K562 (cell line): ENCODE results near the gene PRR35. TPM values are rescaled to one million over a fixed set of nuclear protein-coding genes. Genes with fewer than 3 reads are reported as not detected.

Experiments used
- COPS2 ChIP-seq: fragments of 450-650 bp; conservative IDR thresholded peaks from 2 replicates; pipeline ENCODE4 v1.6.1; 2016; ENCODE audit warnings: mild to moderate bottlenecking, moderate library complexity
- EGR1 ChIP-seq: fragments of 450-650 bp; conservative IDR thresholded peaks from 2 replicates; pipeline ENCODE4 v1.6.1; 2017; ENCODE audit warnings: mild to moderate bottlenecking
- ESRRA ChIP-seq: fragments of 450-650 bp; IDR thresholded peaks from 2 replicates; pipeline ENCODE4 v1.6.1; 2014; ENCODE audit warnings: low read depth, mild to moderate bottlenecking, moderate library complexity, borderline replicate concordance
- EZH2 ChIP-seq: IDR thresholded peaks from 2 replicates; pipeline ENCODE4 v1.6.1; 2012; ENCODE audit warnings: low read depth, mild to moderate bottlenecking, inconsistent platforms, low read length, borderline replicate concordance
- FOXP1 ChIP-seq: sonication (generic); formaldehyde crosslinking; IDR thresholded peaks from 2 replicates; pipeline ENCODE4 v1.8.0; 2022; ENCODE audit warnings: mild to moderate bottlenecking, missing genetic modification reagents
- HDAC8 ChIP-seq: fragments of 450-650 bp; IDR thresholded peaks from 2 replicates; pipeline ENCODE4 v1.6.1; 2016; ENCODE audit warnings: mild to moderate bottlenecking, missing genetic modification characterization, moderate library complexity, missing compliant biosample characterization
- HDGF ChIP-seq: fragments of 450-650 bp; IDR thresholded peaks from 2 replicates; pipeline ENCODE4 v1.6.1; 2016
- HNRNPH1 ChIP-seq: fragments of 200-400 bp; formaldehyde crosslinking; optimal IDR thresholded peaks from 2 replicates; pipeline ENCODE3; 2017; ENCODE audit warnings: low read depth, mild to moderate bottlenecking, low read length, moderate library complexity
- IRF2 ChIP-seq: sonication (generic); formaldehyde crosslinking; IDR thresholded peaks from 2 replicates; pipeline ENCODE4 v1.8.1; 2022; ENCODE audit warnings: mild to moderate bottlenecking, missing genetic modification reagents
- KLF13 ChIP-seq: fragments of 450-650 bp; IDR thresholded peaks from 2 replicates; pipeline ENCODE4 v1.6.1; 2016; ENCODE audit warnings: missing genetic modification characterization, low read depth, mild to moderate bottlenecking, missing compliant biosample characterization, moderate library complexity, borderline replicate concordance
- MCM3 ChIP-seq: fragments of 450-650 bp; IDR thresholded peaks from 2 replicates; pipeline ENCODE4 v1.6.1; 2016
- MYBL2 ChIP-seq, 2 experiments: fragments of 450-650 bp in 1 of 2; sonication (generic) in 1 of 2; formaldehyde crosslinking in 1 of 2; IDR thresholded peaks; 2 replicates each; pipeline versions ENCODE4 v1.6.1 to v1.8.1; 2017 to 2022; ENCODE audit warnings: borderline replicate concordance in 1 of 2, inconsistent platforms in 1 of 2, low read depth in 1 of 2, mild to moderate bottlenecking in 1 of 2, missing genetic modification reagents in 1 of 2, moderate library complexity in 1 of 2
- NONO ChIP-seq, 2 experiments: fragments of 200-400 bp in 1 of 2; fragments of 450-650 bp in 1 of 2; formaldehyde crosslinking in 1 of 2; IDR thresholded peaks; 2 replicates each; pipeline ENCODE4 v1.6.1; 2017; ENCODE audit warnings: low read depth in 2 of 2, mild to moderate bottlenecking in 2 of 2, moderate library complexity in 2 of 2, low read length in 1 of 2
- PCBP2 ChIP-seq: fragments of 200-400 bp; formaldehyde crosslinking; IDR thresholded peaks from 2 replicates; pipeline ENCODE4 v1.6.1; 2018; ENCODE audit warnings: low read length, low read depth, mild to moderate bottlenecking, moderate library complexity; ENCODE audit not compliant: poor library complexity, severe bottlenecking
- PHB2 ChIP-seq: fragments of 450-650 bp; IDR thresholded peaks from 2 replicates; pipeline ENCODE4 v1.6.1; 2017; ENCODE audit warnings: low read depth
- RB1 ChIP-seq: fragments of 450-650 bp; IDR thresholded peaks from 2 replicates; pipeline ENCODE4 v1.6.1; 2017; ENCODE audit warnings: low read depth, mild to moderate bottlenecking
- RBFOX2 ChIP-seq: fragments of 200-400 bp; formaldehyde crosslinking; IDR thresholded peaks from 2 replicates; pipeline ENCODE4 v1.6.1; 2017; ENCODE audit warnings: low read depth, mild to moderate bottlenecking, low read length, moderate library complexity
- RBM22 ChIP-seq: fragments of 200-400 bp; formaldehyde crosslinking; IDR thresholded peaks from 2 replicates; pipeline ENCODE4 v1.6.1; 2018; ENCODE audit warnings: low read length, low read depth; ENCODE audit not compliant: poor library complexity, severe bottlenecking
- SOX6 ChIP-seq: fragments of 450-650 bp; IDR thresholded peaks from 2 replicates; pipeline ENCODE4 v1.6.1; 2014; ENCODE audit warnings: mild to moderate bottlenecking
- ZKSCAN3 ChIP-seq: fragments of 250-450 bp; sonication (Bioruptor Pico); IDR thresholded peaks from 2 replicates; pipeline ENCODE4 v1.4.0; 2020
- ZNF121 ChIP-seq: sonication (generic); formaldehyde crosslinking; conservative IDR thresholded peaks from 2 replicates; pipeline ENCODE4 v1.8.0; 2022; ENCODE audit warnings: missing genetic modification reagents
- ZNF253 ChIP-seq: fragments of 250-450 bp; sonication (Bioruptor Pico); conservative IDR thresholded peaks from 2 replicates; pipeline ENCODE4 v1.6.1; 2021; ENCODE audit warnings: mild to moderate bottlenecking
- ZNF263 ChIP-seq: sonication (generic); formaldehyde crosslinking; IDR thresholded peaks from 2 replicates; pipeline ENCODE4 v1.8.0; 2022; ENCODE audit warnings: mild to moderate bottlenecking, missing genetic modification reagents, borderline replicate concordance
- polyA plus RNA-seq, 8 experiments: library from polyadenylated mRNA; depleted of rRNA in 4 of 8; stranded (reverse) in 5 of 8; unstranded in 3 of 8; fragments of >200 nt; fragmentation: Nextera tagmentation in 2 of 8; fragmentation: Illumina TruSeq in 1 of 8; extraction: Ambion mirVana in 2 of 8; extraction: Trizol in 1 of 8; gene quantifications; 2 replicates each; pipeline versions ENCODE4 v1.2.1 to v1.2.3, GENCODE V29; 2011 to 2014; ENCODE audit warnings: inconsistent platforms in 1 of 8, missing spikeins in 1 of 8
- total RNA-seq, 7 experiments: library from RNA; depleted of rRNA in 6 of 7; stranded (reverse); fragments of >200 nt in 6 of 7; fragmentation: Illumina TruSeq in 2 of 7; extraction: Trizol in 2 of 7; gene quantifications; 2 replicates each; pipeline versions ENCODE4 v1.2.1 to v1.2.3, GENCODE V29; 2011 to 2021; ENCODE audit warnings: low replicate concordance in 1 of 7
- TF ChIP-seq, protein P1 (sequence below): sonication (generic); formaldehyde crosslinking; IDR thresholded peaks from 2 replicates; pipeline ENCODE4 v1.4.0; 2020; ENCODE audit warnings: mild to moderate bottlenecking, missing genetic modification reagents
- TF ChIP-seq, protein P2 (sequence below): fragments of 200-800 bp; sonication (Bioruptor generic); IDR thresholded peaks from 2 replicates; pipeline ENCODE4 v1.6.1; 2017; ENCODE audit warnings: missing genetic modification characterization, missing compliant biosample characterization
- TF ChIP-seq, protein P3 (sequence below): fragments of 250-450 bp; sonication (Bioruptor Pico); IDR thresholded peaks from 2 replicates; pipeline ENCODE4 v1.4.0; 2020; ENCODE audit warnings: mild to moderate bottlenecking

The PRR35 gene
- total and polyA plus RNA-seq, 9 of the 15 experiments (the other 6 are each of a cell fraction or from before 2014, with no cell fraction given) = 0.17 to 0.45 (median 0.21) TPM; not detected in 5

DNA sequence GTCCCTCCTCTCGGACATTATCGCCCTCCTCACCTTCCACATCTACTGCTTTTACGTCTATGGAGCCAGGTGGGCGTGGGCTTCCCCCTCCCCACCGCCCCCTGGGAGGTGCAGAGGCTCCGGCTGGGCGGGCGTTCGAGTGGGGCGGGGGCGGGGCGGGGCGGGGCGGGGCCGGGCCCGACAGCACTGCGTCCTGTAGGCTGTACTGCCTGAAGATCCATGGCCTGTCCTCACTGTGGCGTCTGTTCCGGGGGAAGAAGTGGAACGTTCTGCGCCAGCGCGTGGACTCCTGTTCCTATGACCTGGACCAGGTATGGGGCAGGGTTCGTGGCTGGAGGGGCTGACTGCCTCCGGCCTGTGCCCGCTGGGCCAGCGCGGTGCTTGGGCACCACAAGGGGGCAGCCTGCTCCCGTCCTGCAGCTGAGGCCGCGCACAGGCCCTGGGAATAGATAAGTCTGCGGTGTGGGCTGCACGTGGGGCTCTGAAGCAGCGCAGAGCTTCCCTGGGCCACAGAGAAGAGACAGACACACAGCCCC lies 18.7 kb downstream of the PRR35 start (continued):
- TF ChIP-seq MYBL2 (IDR thresholded peaks at IDR 0.05; ENCODE audit: low read depth) = no peak
- no peak for TF ChIP-seq MYBL2 (CRISPR knock-in tag; IDR thresholded peaks at IDR 0.05; ENCODE audit: borderline replicate concordance)
- no peak for TF ChIP-seq ZNF253
- no peak for TF ChIP-seq MCM3
- peak; percentile 45; the same call in 1 of the 2 replicates for TF ChIP-seq KLF13 (tag)
- no peak for TF ChIP-seq PCBP2
- TF ChIP-seq SOX6 = peak; percentile 53
- TF ChIP-seq, protein P1, sequence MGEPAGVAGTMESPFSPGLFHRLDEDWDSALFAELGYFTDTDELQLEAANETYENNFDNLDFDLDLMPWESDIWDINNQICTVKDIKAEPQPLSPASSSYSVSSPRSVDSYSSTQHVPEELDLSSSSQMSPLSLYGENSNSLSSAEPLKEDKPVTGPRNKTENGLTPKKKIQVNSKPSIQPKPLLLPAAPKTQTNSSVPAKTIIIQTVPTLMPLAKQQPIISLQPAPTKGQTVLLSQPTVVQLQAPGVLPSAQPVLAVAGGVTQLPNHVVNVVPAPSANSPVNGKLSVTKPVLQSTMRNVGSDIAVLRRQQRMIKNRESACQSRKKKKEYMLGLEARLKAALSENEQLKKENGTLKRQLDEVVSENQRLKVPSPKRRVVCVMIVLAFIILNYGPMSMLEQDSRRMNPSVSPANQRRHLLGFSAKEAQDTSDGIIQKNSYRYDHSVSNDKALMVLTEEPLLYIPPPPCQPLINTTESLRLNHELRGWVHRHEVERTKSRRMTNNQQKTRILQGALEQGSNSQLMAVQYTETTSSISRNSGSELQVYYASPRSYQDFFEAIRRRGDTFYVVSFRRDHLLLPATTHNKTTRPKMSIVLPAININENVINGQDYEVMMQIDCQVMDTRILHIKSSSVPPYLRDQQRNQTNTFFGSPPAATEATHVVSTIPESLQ (CRISPR knock-in tag) = peak; percentile 49; the same call in 1 of the 2 replicates
- no peak for TF ChIP-seq ZNF121 (CRISPR knock-in tag)
- no peak for TF ChIP-seq PHB2
- peak; percentile 89 for TF ChIP-seq FOXP1 (CRISPR knock-in tag)
- TF ChIP-seq HNRNPH1 = no peak
- no peak for TF ChIP-seq EGR1
- no peak for TF ChIP-seq IRF2
- peak; percentile 90 for TF ChIP-seq RB1
- TF ChIP-seq NONO (IDR thresholded peaks at IDR 0.05; ENCODE audit: low read depth in 2 of 2, low read length in 1 of 2) = peak in 1 of 2 experiments; percentile 86; a peak in 1 of 4 replicates
- TF ChIP-seq ESRRA = peak; percentile 72; the same call in 1 of the 2 replicates
- TF ChIP-seq, protein P2, sequence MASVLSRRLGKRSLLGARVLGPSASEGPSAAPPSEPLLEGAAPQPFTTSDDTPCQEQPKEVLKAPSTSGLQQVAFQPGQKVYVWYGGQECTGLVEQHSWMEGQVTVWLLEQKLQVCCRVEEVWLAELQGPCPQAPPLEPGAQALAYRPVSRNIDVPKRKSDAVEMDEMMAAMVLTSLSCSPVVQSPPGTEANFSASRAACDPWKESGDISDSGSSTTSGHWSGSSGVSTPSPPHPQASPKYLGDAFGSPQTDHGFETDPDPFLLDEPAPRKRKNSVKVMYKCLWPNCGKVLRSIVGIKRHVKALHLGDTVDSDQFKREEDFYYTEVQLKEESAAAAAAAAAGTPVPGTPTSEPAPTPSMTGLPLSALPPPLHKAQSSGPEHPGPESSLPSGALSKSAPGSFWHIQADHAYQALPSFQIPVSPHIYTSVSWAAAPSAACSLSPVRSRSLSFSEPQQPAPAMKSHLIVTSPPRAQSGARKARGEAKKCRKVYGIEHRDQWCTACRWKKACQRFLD (CRISPR knock-in tag) = no peak
- no peak for TF ChIP-seq ZKSCAN3 (CRISPR knock-in tag)
- TF ChIP-seq RBM22 = no peak
- no peak for TF ChIP-seq COPS2
- peak; percentile 55 for TF ChIP-seq RBFOX2
- TF ChIP-seq, protein P3, sequence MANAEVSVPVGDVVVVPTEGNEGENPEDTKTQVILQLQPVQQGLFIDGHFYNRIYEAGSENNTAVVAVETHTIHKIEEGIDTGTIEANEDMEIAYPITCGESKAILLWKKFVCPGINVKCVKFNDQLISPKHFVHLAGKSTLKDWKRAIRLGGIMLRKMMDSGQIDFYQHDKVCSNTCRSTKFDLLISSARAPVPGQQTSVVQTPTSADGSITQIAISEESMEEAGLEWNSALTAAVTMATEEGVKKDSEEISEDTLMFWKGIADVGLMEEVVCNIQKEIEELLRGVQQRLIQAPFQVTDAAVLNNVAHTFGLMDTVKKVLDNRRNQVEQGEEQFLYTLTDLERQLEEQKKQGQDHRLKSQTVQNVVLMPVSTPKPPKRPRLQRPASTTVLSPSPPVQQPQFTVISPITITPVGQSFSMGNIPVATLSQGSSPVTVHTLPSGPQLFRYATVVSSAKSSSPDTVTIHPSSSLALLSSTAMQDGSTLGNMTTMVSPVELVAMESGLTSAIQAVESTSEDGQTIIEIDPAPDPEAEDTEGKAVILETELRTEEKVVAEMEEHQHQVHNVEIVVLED = no peak
- no peak for TF ChIP-seq EZH2
- TF ChIP-seq HDGF = no peak
- TF ChIP-seq ZNF263 (CRISPR knock-in tag) = peak; percentile 82; the same call in 1 of the 2 replicates
- no peak for TF ChIP-seq HDAC8 (tag)
